ENCODE data around the gene ABLIM3.
"Not testable (repeated sequence)": the region's sequence is repeated elsewhere in the genome, so short reads cannot be mapped to it uniquely, and the experiment has no call there.

ABLIM3 gene

GRCh38 chr5:149160291-149160787 is 19.0 kb downstream of the ABLIM3 start:
- no peak for DNase-seq

GRCh38 chr5:149161026-149161687 is 19.9 kb downstream of the ABLIM3 start:
- DNase-seq, result no peak

- DNase-seq, result no peak
These were observed 20.6 kb downstream of the ABLIM3 start for GRCh38 chr5:149161850-149162249.

DNA sequence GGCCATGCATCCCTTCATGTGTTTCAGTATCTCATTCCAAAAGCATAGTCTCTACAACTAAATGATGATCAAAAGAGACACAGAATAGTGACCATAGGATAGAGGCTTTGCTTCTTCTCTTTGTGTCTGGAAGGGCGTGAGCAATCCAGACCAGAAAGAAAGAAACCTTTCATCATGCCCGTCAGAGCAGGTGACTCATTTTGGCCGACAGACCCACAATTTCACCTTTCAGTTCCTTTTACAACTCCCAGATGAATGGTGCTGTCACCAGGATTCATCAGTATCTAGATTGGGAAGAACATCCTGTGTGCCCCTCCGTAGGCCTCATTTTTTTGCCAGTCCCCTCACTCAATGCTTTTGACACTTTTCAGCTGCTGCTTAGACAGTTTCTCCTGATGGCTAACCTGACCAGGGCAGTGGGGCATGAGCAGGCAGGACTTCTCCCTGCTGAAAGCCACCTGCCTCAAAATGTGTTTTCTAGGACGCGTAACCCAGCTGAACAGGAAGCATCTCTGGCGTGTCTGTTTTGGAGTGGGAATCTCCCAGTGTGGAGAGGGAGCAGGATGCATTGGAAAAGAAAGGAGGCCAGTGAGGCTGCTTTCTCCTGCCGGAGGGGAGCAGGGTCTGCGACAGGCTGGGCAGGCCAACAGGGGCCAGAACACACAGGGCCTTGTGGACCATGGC is 21.2 kb downstream of the ABLIM3 start:
- DNase-seq, result no peak

- DNase-seq, result no peak
These were observed 23.4 kb downstream of the ABLIM3 start for GRCh38 chr5:149164731-149165130.

GRCh38 chr5:149166128-149166527 is 24.8 kb downstream of the ABLIM3 start:
- DNase-seq, result no peak

- no peak for DNase-seq
These were observed 25.4 kb downstream of the ABLIM3 start for GRCh38 chr5:149166591-149167100.

DNA sequence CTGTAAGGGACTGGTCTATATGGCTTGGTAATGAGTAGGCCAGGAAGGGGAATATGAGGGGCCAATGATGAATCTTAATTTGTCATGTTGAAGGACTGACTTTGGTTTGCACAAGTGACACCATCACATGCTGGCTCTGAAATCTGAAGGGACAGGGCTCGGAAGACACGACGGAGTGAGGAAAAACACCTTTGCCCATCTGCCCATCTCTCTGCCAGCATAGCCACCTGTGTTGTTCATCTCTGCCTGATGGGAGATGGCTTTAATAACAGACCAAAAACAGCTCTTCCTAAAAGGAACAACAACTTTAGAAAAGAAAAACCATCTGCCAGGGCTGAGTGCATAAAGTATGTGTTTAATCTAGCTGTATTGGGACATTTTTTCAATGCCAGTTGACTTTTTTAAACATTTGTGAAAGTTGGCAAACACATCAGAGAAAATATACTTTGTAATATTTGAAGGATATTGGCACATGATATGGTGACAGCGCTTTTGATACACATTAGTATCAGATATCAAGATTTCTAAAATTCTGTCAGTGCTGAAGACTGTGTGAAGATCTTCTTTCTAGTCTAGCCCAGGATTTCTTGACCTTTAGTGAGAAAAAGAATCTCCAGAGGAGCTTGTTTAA is 27.1 kb downstream of the ABLIM3 start:
- DNase-seq, result no peak

DNA sequence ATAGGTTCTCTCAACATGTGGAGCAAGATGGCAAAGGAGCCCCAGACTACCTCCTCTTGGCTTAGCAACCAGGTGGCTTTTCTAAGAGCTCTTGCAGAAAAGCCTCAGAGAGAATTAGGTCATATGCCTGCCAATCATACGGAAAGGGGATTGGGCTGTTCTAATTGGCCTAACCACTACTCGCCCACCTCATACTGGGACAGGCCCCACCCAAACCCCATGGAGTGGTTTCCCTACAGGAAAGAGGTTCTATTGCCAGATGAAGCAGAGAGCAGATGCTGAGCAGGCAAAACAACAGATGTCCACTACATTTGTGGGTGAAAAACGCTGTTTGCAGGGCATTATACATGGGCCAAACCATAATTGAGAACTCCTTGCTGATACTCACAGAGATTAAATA is 29.0 kb downstream of the ABLIM3 start:
- no peak for DNase-seq

- no peak for DNase-seq
These were observed 31.0 kb downstream of the ABLIM3 start for GRCh38 chr5:149172261-149172660.

DNA sequence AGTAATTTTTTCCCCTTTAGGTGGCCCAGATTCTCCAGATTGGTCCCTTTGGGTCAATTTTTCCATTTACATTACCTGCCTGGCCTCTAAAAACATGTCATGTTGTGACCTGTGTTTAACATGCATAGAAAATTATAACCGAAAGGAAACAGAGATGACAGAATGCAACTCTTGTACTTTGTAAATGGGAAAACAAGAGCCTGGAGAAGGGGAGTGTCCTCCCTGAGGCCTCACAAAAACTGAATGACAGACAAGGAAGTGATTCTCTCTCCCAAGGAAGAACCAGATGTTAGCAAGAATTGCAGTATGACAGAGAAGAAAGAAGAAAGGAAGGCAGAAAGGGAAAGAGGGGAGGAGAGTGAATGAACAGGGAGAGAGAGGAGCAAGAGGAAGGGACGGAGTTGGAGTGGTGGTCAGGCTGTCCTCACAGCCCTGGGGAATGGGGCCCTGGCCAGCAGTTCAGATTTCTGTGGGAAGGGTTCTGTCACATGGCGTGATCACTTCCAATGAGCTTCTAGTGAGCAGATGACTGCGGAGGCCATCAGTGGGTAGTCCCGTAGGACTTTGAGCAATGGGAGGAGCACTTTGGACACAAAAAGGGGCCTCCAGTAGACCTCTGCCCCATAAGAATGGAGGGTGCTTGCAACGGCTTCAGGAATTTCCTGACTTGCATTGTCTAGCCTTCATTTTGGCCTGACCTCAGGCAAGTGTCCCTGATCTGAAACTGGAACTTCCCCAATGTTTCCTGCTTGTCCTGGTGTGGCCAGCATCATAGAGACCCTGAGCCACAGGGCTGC is 31.6 kb downstream of the ABLIM3 start:
- no peak for DNase-seq

GRCh38 chr5:149174847-149175234 is 33.5 kb downstream of the ABLIM3 start:
- DNase-seq, result no peak

DNA sequence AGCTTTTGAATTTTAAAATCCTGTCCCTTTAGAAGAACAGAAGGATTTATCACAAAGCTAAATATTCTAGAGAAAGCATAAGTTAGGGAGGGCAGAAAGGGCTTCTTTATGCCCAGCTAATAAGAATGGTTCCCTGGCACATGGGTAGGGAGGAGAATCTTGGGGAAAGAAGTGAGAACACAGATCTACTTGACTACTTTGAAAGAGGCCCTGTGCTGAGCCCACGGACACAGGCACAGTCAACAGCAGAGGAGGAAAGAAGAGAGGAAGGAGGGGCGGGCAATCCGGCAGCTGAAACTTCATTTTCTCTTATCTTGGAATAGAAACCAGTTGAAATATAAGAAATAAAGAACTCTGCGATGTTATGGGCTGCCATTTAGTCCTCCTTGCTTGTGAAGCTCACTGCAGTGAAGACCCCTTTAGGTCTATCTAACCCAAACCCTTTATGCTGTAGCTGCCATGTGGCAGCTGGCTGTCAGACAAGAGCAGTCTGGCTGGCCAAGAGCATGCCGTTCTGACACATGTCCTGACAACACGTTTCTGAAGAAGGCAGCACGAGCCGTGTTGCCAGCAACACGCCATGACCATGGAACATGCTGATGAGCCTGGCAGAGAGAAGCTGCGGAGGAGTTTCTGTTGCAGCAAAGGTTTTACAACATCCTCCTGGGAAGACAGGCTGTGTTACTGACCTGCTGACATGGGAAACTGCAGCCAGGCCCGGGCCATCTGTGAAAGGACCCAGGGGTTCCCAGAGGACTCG is 34.2 kb downstream of the ABLIM3 start:
- no peak for DNase-seq

GRCh38 chr5:149177339-149177843 is 36.1 kb downstream of the ABLIM3 start:
- no peak for DNase-seq

- no peak for DNase-seq
These were observed 36.7 kb downstream of the ABLIM3 start for GRCh38 chr5:149177911-149178565.

- DNase-seq, result no peak
These were observed 40.4 kb downstream of the ABLIM3 start for GRCh38 chr5:149181732-149182131.

DNA sequence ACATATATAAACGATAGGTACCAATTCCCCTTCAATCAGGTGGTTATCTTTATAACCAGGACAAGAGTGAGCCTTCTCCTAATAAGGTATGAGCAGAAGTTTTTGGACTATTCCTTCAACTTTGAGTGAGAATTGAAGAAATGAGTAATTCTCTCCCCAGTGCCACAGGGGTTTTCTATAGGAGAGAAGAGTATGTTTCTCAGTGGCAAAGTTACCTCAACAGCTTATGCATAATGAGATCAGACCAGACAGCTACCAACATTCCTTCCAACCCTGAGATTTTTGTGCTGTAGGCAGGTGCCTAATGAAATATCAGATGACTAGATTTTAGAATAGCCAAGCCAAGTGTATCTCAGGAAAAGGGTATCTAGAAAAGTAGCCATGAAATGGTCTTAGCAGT is 40.9 kb downstream of the ABLIM3 start:
- no peak for DNase-seq

GRCh38 chr5:149185067-149185466 is 43.8 kb downstream of the ABLIM3 start:
- DNase-seq, result no peak

GRCh38 chr5:149186506-149186905 is 45.2 kb downstream of the ABLIM3 start:
- DNase-seq, result no peak

DNA sequence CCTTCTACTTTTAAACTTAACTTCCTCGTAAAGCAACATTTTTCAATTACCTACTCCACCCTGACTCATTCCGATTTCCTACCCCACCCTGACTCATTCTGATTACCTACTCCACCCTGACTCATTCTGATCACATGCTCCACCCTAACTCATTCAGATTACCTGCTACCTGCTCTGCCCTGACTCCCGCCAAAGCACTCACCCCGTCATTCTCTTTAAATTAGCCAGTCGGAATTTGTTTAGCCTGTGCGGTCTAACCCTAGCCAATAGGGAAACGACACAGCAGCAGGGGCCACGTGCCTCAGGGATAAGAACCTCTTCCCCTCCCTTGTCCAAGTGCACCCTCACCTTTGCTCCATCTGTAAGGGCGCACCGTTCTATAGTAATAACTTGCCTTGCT is 46.3 kb downstream of the ABLIM3 start:
- DNase-seq, result not testable (repeated sequence)

- no peak for DNase-seq
These were observed 47.1 kb downstream of the ABLIM3 start for GRCh38 chr5:149188383-149188782.

Measured in hematopoietic multipotent progenitor cell treated with erythropoietin and hydrocortisone succinate and interleukin-3 and kit ligand, for 8 days (in vitro differentiated cells).